ENCODE data around the gene STARD10. TPM values are rescaled to one million over a fixed set of nuclear protein-coding genes. Genes with fewer than 3 reads are reported as not detected.

STARD10 gene
- total RNA-seq, 2 donors from 2014 or later: 32.2 to 33.3 TPM

DNA sequence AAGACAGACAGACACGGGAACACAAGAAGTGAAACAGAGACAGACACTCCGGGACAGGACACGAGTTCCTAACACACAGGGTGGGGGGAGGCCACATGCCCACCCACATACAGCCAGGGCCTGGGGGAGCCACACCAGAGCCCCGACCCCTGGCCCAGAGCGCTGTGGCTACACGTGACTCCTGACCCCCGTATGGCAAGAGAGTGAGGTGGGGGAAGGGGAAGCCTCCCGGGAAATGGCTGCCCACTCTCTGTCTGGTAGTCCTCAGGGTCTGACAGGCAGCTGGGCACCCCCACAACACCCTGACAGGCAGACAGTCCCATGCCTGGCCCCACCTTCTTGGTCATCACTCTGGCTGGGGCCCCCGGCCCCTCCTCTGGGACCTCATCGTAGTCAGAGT, 81.0 kb downstream of the STARD10 start:
- Mint-ChIP-seq H3K4me3 (no peak overlapping the region), H3K27ac (peak overlapping the region; percentile 59), H3K9me3 (no peaks in the 10 kb centered on the region), H3K4me1 (peaks cover 7% of the 10 kb centered on the region), H3K36me3 (ENCODE audit: low read depth) (peaks cover 44% of the 10 kb centered on the region), H3K27me3 (ENCODE audit: insufficient read depth) (no peaks in the 10 kb centered on the region)
- H3K27ac ChIP-seq (ENCODE audit: low read depth, low read length): peak overlapping the region; percentile 72
- WGBS, 2 experiments (ENCODE audit: insufficient coverage in 1 of 2, insufficient read length in 1 of 2): 75 to 85% methylated on average over 3 to 10 of the region's 10 CpGs
- TF ChIP-seq, protein P1, sequence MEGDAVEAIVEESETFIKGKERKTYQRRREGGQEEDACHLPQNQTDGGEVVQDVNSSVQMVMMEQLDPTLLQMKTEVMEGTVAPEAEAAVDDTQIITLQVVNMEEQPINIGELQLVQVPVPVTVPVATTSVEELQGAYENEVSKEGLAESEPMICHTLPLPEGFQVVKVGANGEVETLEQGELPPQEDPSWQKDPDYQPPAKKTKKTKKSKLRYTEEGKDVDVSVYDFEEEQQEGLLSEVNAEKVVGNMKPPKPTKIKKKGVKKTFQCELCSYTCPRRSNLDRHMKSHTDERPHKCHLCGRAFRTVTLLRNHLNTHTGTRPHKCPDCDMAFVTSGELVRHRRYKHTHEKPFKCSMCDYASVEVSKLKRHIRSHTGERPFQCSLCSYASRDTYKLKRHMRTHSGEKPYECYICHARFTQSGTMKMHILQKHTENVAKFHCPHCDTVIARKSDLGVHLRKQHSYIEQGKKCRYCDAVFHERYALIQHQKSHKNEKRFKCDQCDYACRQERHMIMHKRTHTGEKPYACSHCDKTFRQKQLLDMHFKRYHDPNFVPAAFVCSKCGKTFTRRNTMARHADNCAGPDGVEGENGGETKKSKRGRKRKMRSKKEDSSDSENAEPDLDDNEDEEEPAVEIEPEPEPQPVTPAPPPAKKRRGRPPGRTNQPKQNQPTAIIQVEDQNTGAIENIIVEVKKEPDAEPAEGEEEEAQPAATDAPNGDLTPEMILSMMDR (conservative IDR thresholded peaks at IDR 0.05): no peak
- no peaks in the 10 kb centered on the region for H3K4me1 ChIP-seq (ENCODE audit: control insufficient read depth, insufficient read depth, low read length)
- no peaks in the 10 kb centered on the region for H3K9me3 ChIP-seq (ENCODE audit: control insufficient read depth, low read length)
- no peaks in the 10 kb centered on the region for H3K27me3 ChIP-seq (ENCODE audit: control insufficient read depth, insufficient read depth, low read length, poor library complexity, severe bottlenecking)
- H3K36me3 ChIP-seq (ENCODE audit: control insufficient read depth, insufficient read depth, low read length): peaks cover 7% of the 10 kb centered on the region
- no peak overlapping the region for H3K4me3 ChIP-seq (ENCODE audit: low read length)
- no peak overlapping the region for H3K9ac ChIP-seq (ENCODE audit: extremely low read depth, low read length, poor library complexity, severe bottlenecking)
- no peak for DNase-seq

DNA sequence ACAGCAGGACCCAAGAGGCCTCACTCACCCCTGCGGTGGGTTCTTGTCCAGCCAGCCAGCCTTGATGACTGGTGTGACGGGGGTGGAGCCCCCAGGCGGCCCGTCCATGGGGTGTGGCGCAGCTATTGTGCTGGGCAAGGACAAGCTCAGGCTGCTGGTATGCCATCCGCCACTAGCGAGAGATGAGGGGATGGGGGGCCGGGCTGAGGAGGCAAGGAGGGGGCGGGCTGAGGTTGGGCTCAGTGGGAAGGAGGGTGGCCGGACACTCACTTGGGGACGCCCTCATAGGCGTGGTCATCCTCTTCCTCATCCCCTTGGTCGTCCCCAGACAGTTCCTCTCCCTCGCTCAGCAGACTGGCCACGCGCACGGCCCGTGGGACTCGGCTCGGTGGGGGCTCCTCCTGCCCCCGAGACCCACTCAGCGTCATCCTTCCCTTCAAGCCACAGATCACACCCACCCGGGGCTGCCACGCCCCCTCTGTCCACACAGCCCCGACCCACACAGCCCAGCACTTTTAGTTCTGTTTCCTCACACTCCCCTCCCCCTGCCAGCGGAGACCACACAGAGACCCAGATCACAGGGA, 81.6 kb downstream of the STARD10 start:
- Histone ChIP-seq H3K9me3 (ENCODE audit: control insufficient read depth, low read length) (no peaks in the 10 kb centered on the region), H3K9ac (ENCODE audit: extremely low read depth, low read length, poor library complexity, severe bottlenecking) (no peak overlapping the region), H3K4me1 (ENCODE audit: control insufficient read depth, insufficient read depth, low read length) (no peaks in the 10 kb centered on the region), H3K4me3 (ENCODE audit: low read length) (no peak overlapping the region), H3K36me3 (ENCODE audit: control insufficient read depth, insufficient read depth, low read length) (peaks cover 13% of the 10 kb centered on the region), H3K27ac (ENCODE audit: low read depth, low read length) (peak overlapping the region; percentile 72), H3K27me3 (ENCODE audit: control insufficient read depth, insufficient read depth, low read length, poor library complexity, severe bottlenecking) (no peaks in the 10 kb centered on the region)
- no peaks in the 10 kb centered on the region for H3K9me3 Mint-ChIP-seq
- H3K4me1 Mint-ChIP-seq: peaks cover 13% of the 10 kb centered on the region
- DNase-seq: no peak
- H3K4me3 Mint-ChIP-seq: no peak overlapping the region
- H3K36me3 Mint-ChIP-seq (ENCODE audit: low read depth): peaks cover 50% of the 10 kb centered on the region
- no peaks in the 10 kb centered on the region for H3K27me3 Mint-ChIP-seq (ENCODE audit: insufficient read depth)
- WGBS, 2 experiments (ENCODE audit: insufficient coverage in 1 of 2, insufficient read length in 1 of 2): 73 to 86% methylated on average over 12 to 25 of the region's 26 CpGs
- TF ChIP-seq, protein P1 (conservative IDR thresholded peaks at IDR 0.05): no peak
- H3K27ac Mint-ChIP-seq: peak overlapping the region; percentile 59

DNA sequence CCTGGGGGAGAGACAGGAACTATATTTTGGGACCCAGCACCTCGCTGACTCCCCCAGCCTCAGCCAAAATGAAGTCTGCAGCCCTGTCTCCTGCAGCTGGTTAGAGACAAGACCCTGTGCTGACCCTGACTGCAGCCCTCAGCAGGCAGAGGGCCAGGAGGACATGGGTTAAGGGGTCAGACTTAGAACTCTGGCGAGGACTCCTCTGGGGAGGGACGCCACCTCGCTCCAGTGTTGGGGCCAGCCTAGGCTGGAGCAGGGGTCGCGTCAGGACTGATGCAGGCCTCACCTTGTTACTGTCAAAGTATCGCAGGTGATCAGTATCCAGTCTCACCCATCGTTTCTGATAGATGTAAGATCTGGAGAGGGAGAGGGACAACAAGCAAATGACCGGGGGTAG, 82.7 kb downstream of the STARD10 start:
- Histone ChIP-seq H3K9ac (ENCODE audit: extremely low read depth, low read length, poor library complexity, severe bottlenecking) (no peak overlapping the region), H3K4me3 (ENCODE audit: low read length) (no peak overlapping the region), H3K4me1 (ENCODE audit: control insufficient read depth, insufficient read depth, low read length) (peaks cover 3% of the 10 kb centered on the region), H3K27ac (ENCODE audit: low read depth, low read length) (no peak overlapping the region), H3K27me3 (ENCODE audit: control insufficient read depth, insufficient read depth, low read length, poor library complexity, severe bottlenecking) (no peaks in the 10 kb centered on the region), H3K36me3 (ENCODE audit: control insufficient read depth, insufficient read depth, low read length) (peaks cover 13% of the 10 kb centered on the region), H3K9me3 (ENCODE audit: control insufficient read depth, low read length) (no peaks in the 10 kb centered on the region)
- Mint-ChIP-seq H3K36me3 (ENCODE audit: low read depth) (peaks cover 49% of the 10 kb centered on the region), H3K27ac (no peak overlapping the region), H3K9me3 (no peaks in the 10 kb centered on the region), H3K4me3 (no peak overlapping the region), H3K4me1 (peaks cover 24% of the 10 kb centered on the region), H3K27me3 (ENCODE audit: insufficient read depth) (no peaks in the 10 kb centered on the region)
- no peak for DNase-seq
- TF ChIP-seq, protein P1 (conservative IDR thresholded peaks at IDR 0.05): no peak
- WGBS, 2 experiments (ENCODE audit: insufficient coverage in 1 of 2, insufficient read length in 1 of 2): 94 to 97% methylated on average over 7 to 9 of the region's 9 CpGs

Data from endodermal cell (in vitro differentiated cells).